Thoracic aorta (tissue), 2 donors: Measurements from ENCODE around the gene CASKIN2. TPM values are rescaled to one million over a fixed set of nuclear protein-coding genes. Genes with fewer than 3 reads are reported as not detected.

Experiments
- ATAC-seq: fragments of 150-250 bp; one replicate; pipeline ENCODE4 v1.8.0; 2017; ENCODE audit warnings: low read depth; ENCODE audit not compliant: insufficient number of reproducible peaks, low FRiP score
- DNase-seq: peaks from one replicate; pipeline ENCODE4 v3.0.0-alpha.2; 2020; ENCODE audit warnings: low spot score
- H3K27ac ChIP-seq, 2 donors: fragments of 200-600 bp; sonication (generic); 1 replicate in 1 of 2; 2 replicates in 1 of 2; pipeline ENCODE4 v1.5.1; 2016; ENCODE audit warnings: mild to moderate bottlenecking in 2 of 2, moderate library complexity in 2 of 2
- H3K27me3 ChIP-seq: fragments of 200-600 bp; sonication (generic); replicated peaks from 2 replicates; pipeline ENCODE4 v1.6.0; 2016; ENCODE audit warnings: mild to moderate bottlenecking; ENCODE audit not compliant: insufficient read depth
- H3K36me3 ChIP-seq: fragments of 200-600 bp; sonication (generic); one replicate; pipeline ENCODE4 v1.5.1; 2016
- H3K4me1 ChIP-seq, 2 donors: fragments of 200-600 bp; sonication (generic); 1 replicate in 1 of 2; 2 replicates in 1 of 2; pipeline versions ENCODE4 v1.5.1 to v1.6.0; 2016; ENCODE audit warnings: low read depth in 2 of 2, mild to moderate bottlenecking in 1 of 2; ENCODE audit not compliant: control insufficient read depth in 1 of 2
- H3K4me3 ChIP-seq: fragments of 200-600 bp; sonication (generic); 2 replicates; pipeline ENCODE4 v1.5.1; 2016; ENCODE audit warnings: mild to moderate bottlenecking
- H3K9me3 ChIP-seq: fragments of 200-600 bp; sonication (generic); 2 replicates; pipeline ENCODE4 v1.5.1; 2016
- CTCF ChIP-seq: fragments of 200-600 bp; sonication (generic); IDR thresholded peaks from one replicate; pipeline ENCODE4 v1.5.1; 2019; ENCODE audit warnings: antibody characterized with exemption
- total RNA-seq, 2 donors: library from RNA; depleted of rRNA; stranded (reverse); fragments of >200 nt; gene quantifications; one replicate each; pipeline versions ENCODE4 v1.1.0 to v1.2.3, GENCODE V29; 2016

Gene CASKIN2
- total RNA-seq, 2 donors from 2014 or later: 26.0 to 32.4 TPM

DNA sequence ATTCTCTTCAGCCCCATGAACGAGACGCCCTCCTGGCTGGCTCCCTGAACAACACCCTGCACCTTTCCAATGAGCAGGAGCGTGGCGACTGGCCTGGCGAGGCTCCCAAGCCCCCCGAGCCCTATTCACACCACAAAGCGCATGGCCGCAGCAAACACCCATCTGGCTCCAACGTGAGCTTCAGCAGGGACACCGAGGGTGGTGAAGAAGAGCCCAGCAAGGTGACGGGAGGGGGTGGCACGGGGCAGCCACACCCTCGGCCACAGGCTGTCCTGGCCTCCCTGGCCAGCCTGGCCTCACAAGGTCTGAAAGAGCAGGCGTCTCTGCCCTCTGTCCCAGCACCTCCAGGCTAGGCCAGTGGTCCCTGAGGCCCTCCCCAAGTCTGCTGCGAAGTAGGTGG, 23.7 kb downstream of the CASKIN2 start:
- Histone ChIP-seq H3K9me3 (no peaks in the 10 kb centered on the region), H3K36me3 (peaks cover 52% of the 10 kb centered on the region), H3K27ac (no peak overlapping the region), H3K4me3 (no peak overlapping the region), H3K4me1 (peaks cover 0 to 24% of the 10 kb centered on the region in 2 donors), H3K27me3 (no peaks in the 10 kb centered on the region)
- no peak for TF ChIP-seq CTCF
- no peak for ATAC-seq
- no peak for DNase-seq

GRCh38 chr17:75490953-75491649, 24.2 kb downstream of the CASKIN2 start:
- Histone ChIP-seq H3K36me3 (peaks cover 46% of the 10 kb centered on the region), H3K27me3 (no peaks in the 10 kb centered on the region), H3K27ac (no peak overlapping the region), H3K4me1 (peaks cover 0 to 25% of the 10 kb centered on the region in 2 donors), H3K4me3 (no peak overlapping the region), H3K9me3 (no peaks in the 10 kb centered on the region)
- no peak for TF ChIP-seq CTCF
- ATAC-seq: no peak
- no peak for DNase-seq

DNA sequence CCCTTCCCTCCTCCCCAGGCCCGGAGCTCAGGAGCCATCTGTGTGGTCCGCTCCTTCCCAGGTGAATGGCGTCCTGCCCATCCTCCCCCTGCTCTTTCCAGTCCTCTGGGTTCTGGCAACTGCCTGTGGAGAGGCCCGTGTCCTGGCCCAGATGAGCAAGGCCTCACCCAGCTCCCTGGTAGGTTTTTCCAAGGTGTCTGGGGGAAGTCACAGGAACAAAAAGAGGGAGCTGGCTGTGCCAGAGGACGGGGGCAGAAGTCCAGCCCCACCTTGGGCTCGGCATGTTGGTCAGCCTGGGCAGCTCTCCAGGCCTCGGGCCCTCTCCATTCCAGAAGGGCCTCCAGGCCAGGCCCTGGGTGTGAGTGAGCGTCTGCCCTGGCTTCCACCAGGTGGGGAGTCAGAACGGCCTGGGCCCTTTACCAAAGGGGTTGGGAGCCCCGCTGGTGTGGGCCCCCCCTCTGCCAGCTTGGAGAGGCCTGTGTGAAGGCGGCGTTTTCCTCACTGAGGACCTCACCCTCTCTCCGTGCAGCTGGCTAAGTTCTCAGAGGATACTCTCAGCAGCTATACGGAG, 25.1 kb downstream of the CASKIN2 start:
- DNase-seq (no peak), ATAC-seq (no peak)
- no peak overlapping the region for H3K4me3 ChIP-seq
- no peaks in the 10 kb centered on the region for H3K9me3 ChIP-seq
- peaks cover 0 to 25% of the 10 kb centered on the region in 2 donors for H3K4me1 ChIP-seq
- H3K27me3 ChIP-seq: no peaks in the 10 kb centered on the region
- H3K27ac ChIP-seq: peak overlapping the region in 1 of 2 donors; percentile 32
- H3K36me3 ChIP-seq: peaks cover 39% of the 10 kb centered on the region
- TF ChIP-seq CTCF: no peak

DNA sequence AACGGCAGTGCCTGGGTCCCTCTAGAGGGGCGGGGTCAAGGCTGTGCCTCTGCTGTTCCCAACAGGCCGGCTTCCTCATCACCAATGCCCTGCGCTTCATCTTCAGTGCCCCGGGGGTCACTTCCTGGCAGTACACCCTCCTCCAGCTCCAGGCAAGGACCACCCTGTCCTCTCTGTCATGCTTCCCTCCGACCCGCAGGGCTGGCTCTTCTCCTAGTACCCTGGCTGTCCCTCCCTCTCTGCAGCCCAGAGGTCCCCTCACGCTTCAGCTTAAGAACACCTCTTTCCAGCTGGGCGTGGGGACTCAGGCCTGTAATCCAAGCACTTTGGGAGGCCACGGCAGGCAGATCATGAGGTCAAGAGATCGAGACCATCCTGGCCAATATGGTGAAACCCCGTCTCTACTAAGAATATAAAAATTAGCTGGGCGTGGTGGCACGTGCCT, 25.8 kb downstream of the CASKIN2 start:
- H3K36me3 ChIP-seq: peaks cover 32% of the 10 kb centered on the region
- peaks cover 0 to 25% of the 10 kb centered on the region in 2 donors for H3K4me1 ChIP-seq
- no peaks in the 10 kb centered on the region for H3K9me3 ChIP-seq
- H3K4me3 ChIP-seq: no peak overlapping the region
- no peak for TF ChIP-seq CTCF
- ATAC-seq: no peak
- DNase-seq: no peak
- H3K27me3 ChIP-seq: no peaks in the 10 kb centered on the region
- H3K27ac ChIP-seq: no peak overlapping the region

- ATAC-seq (no peak), DNase-seq (no peak)
- no peak for TF ChIP-seq CTCF
- H3K36me3 ChIP-seq: peaks cover 26% of the 10 kb centered on the region
- no peaks in the 10 kb centered on the region for H3K9me3 ChIP-seq
- H3K4me1 ChIP-seq: peaks cover 0 to 25% of the 10 kb centered on the region in 2 donors
- H3K27me3 ChIP-seq: no peaks in the 10 kb centered on the region
- no peak overlapping the region for H3K27ac ChIP-seq
- H3K4me3 ChIP-seq: no peak overlapping the region
Measured at GRCh38 chr17:75488693-75489510, 26.4 kb downstream of the CASKIN2 start.
